ENCODE measurements around the gene GLYATL3. TPM values are rescaled to one million over a fixed set of nuclear protein-coding genes. Genes with fewer than 3 reads are reported as not detected.

GLYATL3 gene
- polyA plus RNA-seq, 2 donors, result not detected

GRCh38 chr6:49524541-49524940, 24.8 kb downstream of the GLYATL3 start:
- Histone ChIP-seq H3K27ac (ENCODE audit: low read depth in 2 of 2, low read length in 1 of 2) (no peak overlapping the region), H3K4me3 (ENCODE audit: low read depth in 1 of 2, low read length in 2 of 2) (no peak overlapping the region), H3K4me1 (ENCODE audit: control insufficient read depth in 2 of 2, insufficient read depth in 2 of 2, low read length in 1 of 2) (no peaks in the 10 kb centered on the region), H3K9me3 (ENCODE audit: control insufficient read depth in 2 of 2, insufficient read depth in 1 of 2, low read depth in 1 of 2, low read length in 1 of 2) (no peaks in the 10 kb centered on the region), H3K36me3 (ENCODE audit: control insufficient read depth in 2 of 2, insufficient read depth in 2 of 2, low read length in 1 of 2) (no peaks in the 10 kb centered on the region), H3K27me3 (ENCODE audit: control insufficient read depth in 1 of 2, insufficient read depth in 2 of 2, low read length in 2 of 2) (no peaks in the 10 kb centered on the region)
- WGBS, 2 donors, result 53 to 59% methylated on average over 7 of the region's 7 CpGs

- H3K27ac ChIP-seq (ENCODE audit: low read depth in 2 of 2, low read length in 1 of 2), result no peak overlapping the region
- H3K27me3 ChIP-seq (ENCODE audit: control insufficient read depth in 1 of 2, insufficient read depth in 2 of 2, low read length in 2 of 2), result no peaks in the 10 kb centered on the region
- no peak overlapping the region for H3K4me3 ChIP-seq (ENCODE audit: low read depth in 1 of 2, low read length in 2 of 2)
Measured at GRCh38 chr6:49526598-49526997, 26.9 kb downstream of the GLYATL3 start.

GRCh38 chr6:49527320-49527719, 27.6 kb downstream of the GLYATL3 start:
- 33 to 55% methylated on average over 1 of the region's 1 CpG for WGBS, 2 donors
- Histone ChIP-seq H3K27ac (ENCODE audit: low read depth in 2 of 2, low read length in 1 of 2) (no peak overlapping the region), H3K27me3 (ENCODE audit: control insufficient read depth in 1 of 2, insufficient read depth in 2 of 2, low read length in 2 of 2) (no peaks in the 10 kb centered on the region), H3K9me3 (ENCODE audit: control insufficient read depth in 2 of 2, insufficient read depth in 1 of 2, low read depth in 1 of 2, low read length in 1 of 2) (no peaks in the 10 kb centered on the region), H3K36me3 (ENCODE audit: control insufficient read depth in 2 of 2, insufficient read depth in 2 of 2, low read length in 1 of 2) (no peaks in the 10 kb centered on the region), H3K4me3 (ENCODE audit: low read depth in 1 of 2, low read length in 2 of 2) (no peak overlapping the region), H3K4me1 (ENCODE audit: control insufficient read depth in 2 of 2, insufficient read depth in 2 of 2, low read length in 1 of 2) (no peaks in the 10 kb centered on the region)

More at GRCh38 chr6:49526598-49526997, 26.9 kb downstream of the GLYATL3 start:
- 78 to 89% methylated on average over 12 of the region's 12 CpGs for WGBS, 2 donors
- no peaks in the 10 kb centered on the region for H3K9me3 ChIP-seq (ENCODE audit: control insufficient read depth in 2 of 2, insufficient read depth in 1 of 2, low read depth in 1 of 2, low read length in 1 of 2)
- H3K36me3 ChIP-seq (ENCODE audit: control insufficient read depth in 2 of 2, insufficient read depth in 2 of 2, low read length in 1 of 2), result no peaks in the 10 kb centered on the region
- no peaks in the 10 kb centered on the region for H3K4me1 ChIP-seq (ENCODE audit: control insufficient read depth in 2 of 2, insufficient read depth in 2 of 2, low read length in 1 of 2)

- 31 to 54% methylated on average over 3 of the region's 3 CpGs for WGBS, 2 donors
- H3K4me3 ChIP-seq (ENCODE audit: low read depth in 1 of 2, low read length in 2 of 2), result no peak overlapping the region
- no peak overlapping the region for H3K27ac ChIP-seq (ENCODE audit: low read depth in 2 of 2, low read length in 1 of 2)
- no peaks in the 10 kb centered on the region for H3K27me3 ChIP-seq (ENCODE audit: control insufficient read depth in 1 of 2, insufficient read depth in 2 of 2, low read length in 2 of 2)
- H3K4me1 ChIP-seq (ENCODE audit: control insufficient read depth in 2 of 2, insufficient read depth in 2 of 2, low read length in 1 of 2), result no peaks in the 10 kb centered on the region
- no peaks in the 10 kb centered on the region for H3K9me3 ChIP-seq (ENCODE audit: control insufficient read depth in 2 of 2, insufficient read depth in 1 of 2, low read depth in 1 of 2, low read length in 1 of 2)
- no peaks in the 10 kb centered on the region for H3K36me3 ChIP-seq (ENCODE audit: control insufficient read depth in 2 of 2, insufficient read depth in 2 of 2, low read length in 1 of 2)
Measured at GRCh38 chr6:49528571-49528970, 28.8 kb downstream of the GLYATL3 start.

GRCh38 chr6:49530141-49530776, 30.5 kb downstream of the GLYATL3 start:
- Histone ChIP-seq H3K4me1 (ENCODE audit: control insufficient read depth in 2 of 2, insufficient read depth in 2 of 2, low read length in 1 of 2) (no peaks in the 10 kb centered on the region), H3K27me3 (ENCODE audit: control insufficient read depth in 1 of 2, insufficient read depth in 2 of 2, low read length in 2 of 2) (no peaks in the 10 kb centered on the region), H3K36me3 (ENCODE audit: control insufficient read depth in 2 of 2, insufficient read depth in 2 of 2, low read length in 1 of 2) (no peaks in the 10 kb centered on the region), H3K9me3 (ENCODE audit: control insufficient read depth in 2 of 2, insufficient read depth in 1 of 2, low read depth in 1 of 2, low read length in 1 of 2) (no peaks in the 10 kb centered on the region), H3K4me3 (ENCODE audit: low read depth in 1 of 2, low read length in 2 of 2) (no peak overlapping the region), H3K27ac (ENCODE audit: low read depth in 2 of 2, low read length in 1 of 2) (no peak overlapping the region)
- WGBS, 2 donors, result 63 to 73% methylated on average over 2 of the region's 2 CpGs

- Histone ChIP-seq H3K4me1 (ENCODE audit: control insufficient read depth in 2 of 2, insufficient read depth in 2 of 2, low read length in 1 of 2) (no peaks in the 10 kb centered on the region), H3K36me3 (ENCODE audit: control insufficient read depth in 2 of 2, insufficient read depth in 2 of 2, low read length in 1 of 2) (no peaks in the 10 kb centered on the region), H3K9me3 (ENCODE audit: control insufficient read depth in 2 of 2, insufficient read depth in 1 of 2, low read depth in 1 of 2, low read length in 1 of 2) (no peaks in the 10 kb centered on the region), H3K27ac (ENCODE audit: low read depth in 2 of 2, low read length in 1 of 2) (no peak overlapping the region), H3K27me3 (ENCODE audit: control insufficient read depth in 1 of 2, insufficient read depth in 2 of 2, low read length in 2 of 2) (no peaks in the 10 kb centered on the region), H3K4me3 (ENCODE audit: low read depth in 1 of 2, low read length in 2 of 2) (no peak overlapping the region)
- 3 to 7% methylated on average over 3 of the region's 3 CpGs for WGBS, 2 donors
Measured at GRCh38 chr6:49531774-49532569, 32.2 kb downstream of the GLYATL3 start.

GRCh38 chr6:49535795-49536194, 36.1 kb downstream of the GLYATL3 start:
- WGBS, 2 donors, result 72 to 76% methylated on average over 5 of the region's 5 CpGs

GRCh38 chr6:49539102-49539501, 39.4 kb downstream of the GLYATL3 start:
- Histone ChIP-seq H3K9me3 (ENCODE audit: control insufficient read depth in 2 of 2, insufficient read depth in 1 of 2, low read depth in 1 of 2, low read length in 1 of 2) (no peaks in the 10 kb centered on the region), H3K27ac (ENCODE audit: low read depth in 2 of 2, low read length in 1 of 2) (no peak overlapping the region), H3K36me3 (ENCODE audit: control insufficient read depth in 2 of 2, insufficient read depth in 2 of 2, low read length in 1 of 2) (no peaks in the 10 kb centered on the region), H3K4me1 (ENCODE audit: control insufficient read depth in 2 of 2, insufficient read depth in 2 of 2, low read length in 1 of 2) (no peaks in the 10 kb centered on the region), H3K4me3 (ENCODE audit: low read depth in 1 of 2, low read length in 2 of 2) (no peak overlapping the region), H3K27me3 (ENCODE audit: control insufficient read depth in 1 of 2, insufficient read depth in 2 of 2, low read length in 2 of 2) (no peaks in the 10 kb centered on the region)
- 95 to 100% methylated on average over 3 of the region's 3 CpGs for WGBS, 2 donors

More at GRCh38 chr6:49535795-49536194, 36.1 kb downstream of the GLYATL3 start:
- Histone ChIP-seq H3K36me3 (ENCODE audit: control insufficient read depth in 2 of 2, insufficient read depth in 2 of 2, low read length in 1 of 2) (no peaks in the 10 kb centered on the region), H3K4me1 (ENCODE audit: control insufficient read depth in 2 of 2, insufficient read depth in 2 of 2, low read length in 1 of 2) (no peaks in the 10 kb centered on the region), H3K4me3 (ENCODE audit: low read depth in 1 of 2, low read length in 2 of 2) (no peak overlapping the region), H3K9me3 (ENCODE audit: control insufficient read depth in 2 of 2, insufficient read depth in 1 of 2, low read depth in 1 of 2, low read length in 1 of 2) (no peaks in the 10 kb centered on the region), H3K27me3 (ENCODE audit: control insufficient read depth in 1 of 2, insufficient read depth in 2 of 2, low read length in 2 of 2) (no peaks in the 10 kb centered on the region), H3K27ac (ENCODE audit: low read depth in 2 of 2, low read length in 1 of 2) (no peak overlapping the region)

GRCh38 chr6:49540614-49541013, 40.9 kb downstream of the GLYATL3 start:
- no peak overlapping the region for H3K4me3 ChIP-seq (ENCODE audit: low read depth in 1 of 2, low read length in 2 of 2)
- H3K27me3 ChIP-seq (ENCODE audit: control insufficient read depth in 1 of 2, insufficient read depth in 2 of 2, low read length in 2 of 2), result no peaks in the 10 kb centered on the region
- H3K27ac ChIP-seq (ENCODE audit: low read depth in 2 of 2, low read length in 1 of 2), result no peak overlapping the region
- no peaks in the 10 kb centered on the region for H3K9me3 ChIP-seq (ENCODE audit: control insufficient read depth in 2 of 2, insufficient read depth in 1 of 2, low read depth in 1 of 2, low read length in 1 of 2)
- H3K4me1 ChIP-seq (ENCODE audit: control insufficient read depth in 2 of 2, insufficient read depth in 2 of 2, low read length in 1 of 2), result no peaks in the 10 kb centered on the region
- H3K36me3 ChIP-seq (ENCODE audit: control insufficient read depth in 2 of 2, insufficient read depth in 2 of 2, low read length in 1 of 2), result no peaks in the 10 kb centered on the region
